IPS-15b (cell line): ENCODE data around the gene CDKN2AIPNL.

Source experiments
- H3K27me3 ChIP-seq: one replicate; pipeline ENCODE4 v1.6.1; 2013; ENCODE audit warnings: low read length; ENCODE audit not compliant: control insufficient read depth, insufficient read depth
- H3K36me3 ChIP-seq: one replicate; pipeline ENCODE4 v1.6.1; 2013; ENCODE audit warnings: low read length; ENCODE audit not compliant: control insufficient read depth, insufficient read depth
- H3K4me1 ChIP-seq: one replicate; pipeline ENCODE4 v1.6.1; 2013; ENCODE audit warnings: mild to moderate bottlenecking, low read length; ENCODE audit not compliant: control insufficient read depth, insufficient read depth
- H3K4me3 ChIP-seq: one replicate; pipeline ENCODE4 v1.5.1; 2013; ENCODE audit warnings: low read depth, low read length
- H3K9ac ChIP-seq: one replicate; pipeline ENCODE4 v1.6.1; 2013; ENCODE audit warnings: low read depth, mild to moderate bottlenecking, low read length
- H3K9me3 ChIP-seq: one replicate; pipeline ENCODE4 v1.6.1; 2013; ENCODE audit warnings: mild to moderate bottlenecking, low read length; ENCODE audit not compliant: control insufficient read depth, insufficient read depth

CDKN2AIPNL gene

GRCh38 chr5:134411546-134412266, at the start of gene CDKN2AIPNL:
CDKN2AIPNL (minus strand) TSS chr5:134411881; CDS start chr5:134411854, 27 bp downstream.
- H3K27me3 ChIP-seq: no peaks in the 10 kb centered on the region
- H3K9ac ChIP-seq: peak within 1 kb of the TSS; percentile 89
- peaks cover 8% of the 10 kb centered on the region for H3K36me3 ChIP-seq
- peaks cover 15% of the 10 kb centered on the region for H3K4me1 ChIP-seq
- H3K9me3 ChIP-seq: no peaks in the 10 kb centered on the region
- peak within 1 kb of the TSS; percentile 94 for H3K4me3 ChIP-seq

- H3K9me3 ChIP-seq: no peaks in the 10 kb centered on the region
- no peaks in the 10 kb centered on the region for H3K36me3 ChIP-seq
- H3K4me1 ChIP-seq: peaks cover 2% of the 10 kb centered on the region
- H3K9ac ChIP-seq: no peak overlapping the region
- no peak overlapping the region for H3K4me3 ChIP-seq
- H3K27me3 ChIP-seq: no peaks in the 10 kb centered on the region
Measured at GRCh38 chr5:134460551-134460950, 48.9 kb upstream of the CDKN2AIPNL start.

- Histone ChIP-seq H3K9me3 (no peaks in the 10 kb centered on the region), H3K9ac (no peak overlapping the region), H3K4me1 (peaks cover 2% of the 10 kb centered on the region), H3K4me3 (no peak overlapping the region), H3K27me3 (no peaks in the 10 kb centered on the region), H3K36me3 (no peaks in the 10 kb centered on the region)
Measured at GRCh38 chr5:134459491-134459890, 47.8 kb upstream of the CDKN2AIPNL start.

- H3K4me1 ChIP-seq: peaks cover 2% of the 10 kb centered on the region
- H3K27me3 ChIP-seq: no peaks in the 10 kb centered on the region
Measured at GRCh38 chr5:134459010-134459403, 47.3 kb upstream of the CDKN2AIPNL start.

GRCh38 chr5:134458234-134459009, 46.7 kb upstream of the CDKN2AIPNL start:
- Histone ChIP-seq H3K4me1 (peaks cover 2% of the 10 kb centered on the region), H3K9ac (no peak overlapping the region), H3K27me3 (no peaks in the 10 kb centered on the region), H3K4me3 (no peak overlapping the region), H3K9me3 (no peaks in the 10 kb centered on the region), H3K36me3 (no peaks in the 10 kb centered on the region)

More at GRCh38 chr5:134459010-134459403, 47.3 kb upstream of the CDKN2AIPNL start:
- Histone ChIP-seq H3K9ac (no peak overlapping the region), H3K4me3 (no peak overlapping the region), H3K9me3 (no peaks in the 10 kb centered on the region), H3K36me3 (no peaks in the 10 kb centered on the region)

GRCh38 chr5:134457801-134458200, 46.1 kb upstream of the CDKN2AIPNL start:
- Histone ChIP-seq H3K4me3 (no peak overlapping the region), H3K9ac (no peak overlapping the region), H3K36me3 (no peaks in the 10 kb centered on the region), H3K9me3 (no peaks in the 10 kb centered on the region), H3K4me1 (peaks cover 2% of the 10 kb centered on the region), H3K27me3 (no peaks in the 10 kb centered on the region)

- Histone ChIP-seq H3K36me3 (no peaks in the 10 kb centered on the region), H3K9me3 (no peaks in the 10 kb centered on the region), H3K4me1 (peaks cover 2% of the 10 kb centered on the region), H3K27me3 (no peaks in the 10 kb centered on the region), H3K4me3 (no peak overlapping the region), H3K9ac (no peak overlapping the region)
Measured at GRCh38 chr5:134456825-134457224, 45.1 kb upstream of the CDKN2AIPNL start.

- Histone ChIP-seq H3K9me3 (no peaks in the 10 kb centered on the region), H3K9ac (no peak overlapping the region), H3K4me3 (no peak overlapping the region), H3K27me3 (no peaks in the 10 kb centered on the region), H3K4me1 (peaks cover 2% of the 10 kb centered on the region), H3K36me3 (no peaks in the 10 kb centered on the region)
Measured at GRCh38 chr5:134455466-134455865, 43.8 kb upstream of the CDKN2AIPNL start.

- no peak overlapping the region for H3K4me3 ChIP-seq
- H3K9ac ChIP-seq: no peak overlapping the region
- no peaks in the 10 kb centered on the region for H3K27me3 ChIP-seq
- H3K4me1 ChIP-seq: no peaks in the 10 kb centered on the region
- no peaks in the 10 kb centered on the region for H3K9me3 ChIP-seq
- no peaks in the 10 kb centered on the region for H3K36me3 ChIP-seq
Measured at GRCh38 chr5:134453016-134453415, 41.3 kb upstream of the CDKN2AIPNL start.

- Histone ChIP-seq H3K4me3 (no peak overlapping the region), H3K9ac (no peak overlapping the region), H3K9me3 (no peaks in the 10 kb centered on the region), H3K27me3 (no peaks in the 10 kb centered on the region), H3K36me3 (no peaks in the 10 kb centered on the region), H3K4me1 (no peaks in the 10 kb centered on the region)
Measured at GRCh38 chr5:134451936-134452505, 40.3 kb upstream of the CDKN2AIPNL start.

GRCh38 chr5:134451225-134451935, 39.7 kb upstream of the CDKN2AIPNL start:
- Histone ChIP-seq H3K4me1 (no peaks in the 10 kb centered on the region), H3K9me3 (no peaks in the 10 kb centered on the region), H3K27me3 (no peaks in the 10 kb centered on the region), H3K36me3 (no peaks in the 10 kb centered on the region), H3K9ac (no peak overlapping the region), H3K4me3 (no peak overlapping the region)
